RWPE1 (cell line): Measurements from ENCODE around the gene SMC6.

Experiments
- CTCF ChIA-PET: fragments of 350-600 bp; sonication (Branson Sonifier 250); formaldehyde crosslinking; extraction: SDS; loops from one replicate; lab custom pipeline; 2021; lab: Yijun Ruan, JAX
- POLR2A ChIA-PET: fragments of 400-600 bp; formaldehyde crosslinking; extraction: SDS; loops from one replicate; lab custom pipeline; 2020; ENCODE audit warnings: antibody characterized with exemption; ENCODE audit not compliant: low non-redundant PET; lab: Yijun Ruan, JAX
- DNase-seq: peaks from one replicate; pipeline ENCODE4 v3.0.0; 2012; ENCODE audit warnings: low spot score
- H3K27ac ChIP-seq: fragments of 450-650 bp; 2 replicates; pipeline ENCODE4 v1.5.1; 2017
- CTCF ChIP-seq: fragments of 450-650 bp; conservative IDR thresholded peaks from 2 replicates; pipeline ENCODE4 v1.5.1; 2017; ENCODE audit warnings: low read depth, mild to moderate bottlenecking

SMC6 gene

GRCh38 chr2:17626986-17627385, 126.6 kb downstream of the SMC6 start:
- no peak for DNase-seq
- ChIA-PET CTCF (interaction anchor here (0.7 kb wide), 1 partner anchor 18 kb away, joined by 4 read pairs; no protein-coding TSS in a partner anchor), POLR2A (no interaction called here)
- H3K27ac ChIP-seq: no peak overlapping the region
- no peak for TF ChIP-seq CTCF

GRCh38 chr2:17625446-17625845, 128.2 kb downstream of the SMC6 start:
- POLR2A ChIA-PET: interaction anchor here (0.6 kb wide), 1 partner anchor 47 kb away, joined by 4 read pairs; no protein-coding TSS in a partner anchor
- no peak for DNase-seq
- no peak for TF ChIP-seq CTCF
- H3K27ac ChIP-seq: no peak overlapping the region
- CTCF ChIA-PET: interaction anchor here (0.6 kb wide), 1 partner anchor 408 kb away, joined by 6 read pairs; no protein-coding TSS in a partner anchor

- CTCF ChIA-PET: no interaction called here
- peak overlapping the region; percentile 87 for H3K27ac ChIP-seq
- POLR2A ChIA-PET: interaction anchor here (0.6 kb wide), 1 partner anchor 92 kb away, joined by 5 read pairs; no protein-coding TSS in a partner anchor
- TF ChIP-seq CTCF: no peak
- DNase-seq: peak; percentile 68
Observed at GRCh38 chr2:17621781-17622180, 131.8 kb downstream of the SMC6 start.

- POLR2A ChIA-PET: no interaction called here
- peak; percentile 78 for DNase-seq
- H3K27ac ChIP-seq: peak overlapping the region; percentile 90
- TF ChIP-seq CTCF: no peak
- CTCF ChIA-PET: no interaction called here
Observed at GRCh38 chr2:17620841-17621240, 132.8 kb downstream of the SMC6 start.

GRCh38 chr2:17620280-17620679, 133.3 kb downstream of the SMC6 start:
- DNase-seq: peak; percentile 48
- no peak for TF ChIP-seq CTCF
- POLR2A ChIA-PET: no interaction called here

GRCh38 chr2:17617955-17618354, 135.7 kb downstream of the SMC6 start:
- H3K27ac ChIP-seq: no peak overlapping the region
- CTCF ChIA-PET: no interaction called here
- TF ChIP-seq CTCF: no peak
- no peak for DNase-seq
- POLR2A ChIA-PET: no interaction called here

More at GRCh38 chr2:17620280-17620679, 133.3 kb downstream of the SMC6 start:
- H3K27ac ChIP-seq: peak overlapping the region; percentile 90
- CTCF ChIA-PET: interaction anchor here (0.6 kb wide), 1 partner anchor 459 kb away, joined by 5 read pairs; no protein-coding TSS in a partner anchor
